Left ventricle myocardium inferior (tissue), 1 donor: Measurements from ENCODE around the gene BRPF1. TPM values are rescaled to one million over a fixed set of nuclear protein-coding genes. Genes with fewer than 3 reads are reported as not detected.

Experiments used
- DNase-seq: peaks from one replicate; pipeline ENCODE4 v3.0.0-alpha.2; 2020
- H3K27ac ChIP-seq: fragments of 200-600 bp; replicated peaks from 2 replicates; pipeline ENCODE4 v1.8.0; 2021
- H3K27me3 ChIP-seq: fragments of 200-600 bp; 2 replicates; pipeline ENCODE4 v1.8.0; 2021; ENCODE audit warnings: low read depth
- H3K36me3 ChIP-seq: fragments of 200-600 bp; 2 replicates; pipeline ENCODE4 v1.8.0; 2021
- H3K4me1 ChIP-seq: fragments of 200-600 bp; 2 replicates; pipeline ENCODE4 v1.8.0; 2021
- H3K4me3 ChIP-seq: fragments of 200-600 bp; 2 replicates; pipeline ENCODE4 v1.8.0; 2021; ENCODE audit warnings: mild to moderate bottlenecking, moderate library complexity
- H3K9me3 ChIP-seq: fragments of 200-600 bp; replicated peaks from 2 replicates; pipeline ENCODE4 v1.8.0; 2021
- intact Hi-C: fragments of 100-400 bp; cut with micrococcal nuclease; formaldehyde crosslinking; loops from one replicate; pipeline ENCODE4 v1.11.0; 2022
- total RNA-seq: library from RNA; stranded (reverse); fragmentation: NEBNext Ultra II Directional; extraction: Animal tissue kit (Norgen Biotek cat#: 25700); gene quantifications from one replicate; pipeline ENCODE4 v1.2.1, GENCODE V29; 2021
- TF ChIP-seq, protein P1 (sequence below): fragments of 200-600 bp; IDR thresholded peaks from 2 replicates; pipeline ENCODE4 v1.8.0; 2021; ENCODE audit warnings: antibody characterized with exemption, mild to moderate bottlenecking, borderline replicate concordance
- donor health status: DM: no; HTN: yes; CAD: no; lungs with severe emphysema.

Gene BRPF1
- total RNA-seq, 1 donor from 2014 or later, result 9.4 TPM

DNA sequence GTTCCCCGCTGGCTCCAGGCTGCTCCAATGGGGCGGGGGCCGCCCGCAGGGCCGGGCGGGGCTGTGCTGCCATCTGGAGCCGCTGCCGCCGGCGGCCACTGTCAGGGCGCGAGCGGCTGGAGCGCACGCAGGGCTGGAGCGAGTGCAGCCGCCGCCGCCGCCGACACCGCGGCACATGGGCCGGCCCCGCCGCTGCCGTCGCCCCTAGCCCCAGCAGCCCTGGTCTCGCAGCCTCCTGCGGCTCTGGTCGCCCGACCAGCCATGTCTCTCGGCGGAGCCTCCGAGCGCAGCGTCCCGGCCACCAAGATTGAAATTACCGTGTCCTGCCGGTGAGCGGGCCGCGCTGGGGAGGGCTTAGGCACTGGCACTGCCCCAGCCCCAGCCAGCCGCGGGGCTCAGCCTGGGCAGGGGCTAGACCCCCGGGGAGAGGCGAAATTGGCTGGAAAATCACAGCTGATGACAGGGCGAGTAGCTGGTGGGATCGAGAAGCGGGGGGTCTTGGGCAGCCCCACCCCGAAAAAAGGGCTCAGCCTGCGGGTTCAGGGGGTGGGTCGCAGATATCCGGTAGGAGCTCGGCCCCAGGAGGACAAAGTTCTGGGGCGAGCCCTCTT, 27.7 kb upstream of the BRPF1 start, which contains the start of gene CPNE9:
TSS of gene CPNE9 (plus strand) at position 98 of the 611 bp plus-strand sequence. CDS start at position 262, 164 bp downstream.
- peak within 1 kb of the TSS; percentile 59 for H3K4me3 ChIP-seq
- TF ChIP-seq, protein P1, sequence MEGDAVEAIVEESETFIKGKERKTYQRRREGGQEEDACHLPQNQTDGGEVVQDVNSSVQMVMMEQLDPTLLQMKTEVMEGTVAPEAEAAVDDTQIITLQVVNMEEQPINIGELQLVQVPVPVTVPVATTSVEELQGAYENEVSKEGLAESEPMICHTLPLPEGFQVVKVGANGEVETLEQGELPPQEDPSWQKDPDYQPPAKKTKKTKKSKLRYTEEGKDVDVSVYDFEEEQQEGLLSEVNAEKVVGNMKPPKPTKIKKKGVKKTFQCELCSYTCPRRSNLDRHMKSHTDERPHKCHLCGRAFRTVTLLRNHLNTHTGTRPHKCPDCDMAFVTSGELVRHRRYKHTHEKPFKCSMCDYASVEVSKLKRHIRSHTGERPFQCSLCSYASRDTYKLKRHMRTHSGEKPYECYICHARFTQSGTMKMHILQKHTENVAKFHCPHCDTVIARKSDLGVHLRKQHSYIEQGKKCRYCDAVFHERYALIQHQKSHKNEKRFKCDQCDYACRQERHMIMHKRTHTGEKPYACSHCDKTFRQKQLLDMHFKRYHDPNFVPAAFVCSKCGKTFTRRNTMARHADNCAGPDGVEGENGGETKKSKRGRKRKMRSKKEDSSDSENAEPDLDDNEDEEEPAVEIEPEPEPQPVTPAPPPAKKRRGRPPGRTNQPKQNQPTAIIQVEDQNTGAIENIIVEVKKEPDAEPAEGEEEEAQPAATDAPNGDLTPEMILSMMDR, result no peak

DNA sequence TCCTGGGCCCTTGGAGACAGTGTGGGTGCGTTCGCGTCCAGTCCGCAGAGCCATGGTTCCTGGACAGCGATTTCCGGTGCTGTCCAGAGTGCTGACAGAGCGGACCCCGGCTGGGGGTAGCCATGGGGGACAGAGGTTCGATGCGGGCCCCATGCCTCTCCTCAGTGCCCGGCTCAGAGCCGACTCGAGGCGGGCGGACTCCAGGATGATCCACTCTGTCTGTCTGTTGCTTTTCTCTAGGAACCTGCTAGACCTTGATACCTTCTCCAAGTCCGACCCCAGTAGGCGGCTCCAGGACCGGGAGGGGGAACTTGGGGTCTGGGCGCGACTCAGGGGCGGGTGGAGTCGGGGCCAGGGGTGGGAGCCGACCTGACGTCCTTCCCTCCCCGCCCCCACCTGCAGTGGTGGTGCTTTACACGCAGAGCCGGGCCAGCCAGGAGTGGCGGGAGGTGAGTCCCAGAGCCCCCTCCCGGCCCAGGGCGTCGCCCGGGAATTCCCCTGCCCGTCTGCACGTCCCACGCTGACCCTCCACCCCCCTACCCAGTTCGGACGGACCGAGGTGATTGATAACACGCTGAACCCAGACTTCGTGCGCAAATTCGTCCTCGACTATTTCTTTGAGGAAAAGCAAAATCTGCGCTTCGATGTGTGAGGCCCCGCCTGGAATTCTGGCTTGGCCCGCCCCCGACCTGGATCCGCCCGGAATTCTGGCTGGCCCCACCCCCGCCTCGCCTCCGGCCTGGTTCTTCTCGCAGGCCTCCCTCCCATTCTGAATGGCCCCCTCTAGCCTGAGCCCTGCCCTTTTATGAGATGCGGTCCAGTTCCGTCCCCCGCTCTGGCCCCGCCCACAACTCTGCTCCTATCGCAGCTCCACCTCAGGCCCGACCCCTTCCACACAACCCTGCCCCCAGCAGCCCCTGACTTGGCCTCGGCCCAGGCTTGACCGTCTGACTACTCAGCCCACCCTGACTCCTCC, 26.9 kb upstream of the BRPF1 start:
- Histone ChIP-seq H3K36me3 (peaks cover 35% of the 10 kb centered on the region), H3K4me1 (peaks cover 16% of the 10 kb centered on the region), H3K4me3 (peak overlapping the region; percentile 59), H3K27me3 (peaks cover 26% of the 10 kb centered on the region), H3K27ac (no peak overlapping the region), H3K9me3 (no peaks in the 10 kb centered on the region)
- TF ChIP-seq, protein P1, result no peak
- intact Hi-C loops, result no loop called here
- DNase-seq, result peak; percentile 29

More for the DNA sequence above, 27.7 kb upstream of the BRPF1 start, which contains the start of gene CPNE9:
- H3K9me3 ChIP-seq, result no peaks in the 10 kb centered on the region
- no peak within 1 kb of the TSS for H3K27ac ChIP-seq
- H3K4me1 ChIP-seq, result peaks cover 16% of the 10 kb centered on the region
- no peak for DNase-seq
- H3K36me3 ChIP-seq, result peaks cover 41% of the 10 kb centered on the region
- H3K27me3 ChIP-seq, result peaks cover 26% of the 10 kb centered on the region
- intact Hi-C loops, result no loop called here

DNA sequence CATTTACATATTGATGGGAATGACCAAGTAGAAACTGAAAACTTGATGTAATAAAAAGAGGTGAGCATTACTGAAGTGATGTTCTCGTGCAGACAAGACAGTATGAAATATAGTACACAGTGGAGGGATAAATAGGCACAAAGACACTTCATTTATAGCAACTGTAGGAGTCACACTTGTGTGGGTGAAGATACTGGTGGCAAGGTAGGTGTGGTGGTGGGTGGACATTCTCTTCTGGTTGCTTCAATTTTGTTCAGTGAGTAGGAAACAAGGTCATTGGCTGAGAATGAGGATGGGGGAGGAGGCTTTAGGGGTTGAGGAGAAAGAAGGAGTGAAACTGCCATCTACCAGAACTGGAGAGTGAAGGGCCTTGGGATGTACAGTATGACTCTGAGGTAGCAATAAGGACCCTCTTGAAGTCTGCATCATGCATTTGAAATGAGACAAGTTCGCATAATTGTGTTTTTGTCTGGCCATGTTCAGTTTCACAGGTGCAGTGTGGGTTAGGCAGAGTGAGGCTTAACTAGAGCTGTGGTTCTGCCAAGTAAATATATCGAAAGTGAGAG, 21.3 kb upstream of the BRPF1 start:
- H3K27me3 ChIP-seq, result peaks cover 8% of the 10 kb centered on the region
- H3K9me3 ChIP-seq, result no peaks in the 10 kb centered on the region
- no peak overlapping the region for H3K4me3 ChIP-seq
- H3K27ac ChIP-seq, result no peak overlapping the region
- no peaks in the 10 kb centered on the region for H3K4me1 ChIP-seq
- intact Hi-C loops, result no loop called here
- TF ChIP-seq, protein P1, result no peak
- no peaks in the 10 kb centered on the region for H3K36me3 ChIP-seq
- no peak for DNase-seq

DNA sequence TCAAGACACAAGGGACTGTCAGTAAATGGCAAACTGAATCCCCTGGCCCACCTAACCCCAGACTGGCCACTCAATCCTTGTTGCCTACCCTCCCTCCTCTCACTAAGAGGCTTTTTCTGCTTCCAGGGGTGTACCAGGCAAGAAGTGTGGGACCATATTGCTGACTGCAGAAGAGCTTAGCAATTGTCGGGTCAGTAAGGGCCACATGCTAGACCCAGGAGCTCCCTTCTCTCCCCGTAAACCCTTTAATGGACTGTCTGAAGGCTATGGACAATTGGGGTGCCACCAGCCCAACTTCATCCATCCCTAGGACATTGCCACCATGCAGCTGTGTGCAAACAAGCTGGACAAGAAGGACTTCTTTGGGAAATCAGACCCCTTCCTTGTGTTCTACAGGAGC, 19.1 kb upstream of the BRPF1 start:
- Histone ChIP-seq H3K4me3 (no peak overlapping the region), H3K9me3 (no peaks in the 10 kb centered on the region), H3K36me3 (no peaks in the 10 kb centered on the region), H3K4me1 (peaks cover 6% of the 10 kb centered on the region), H3K27me3 (no peaks in the 10 kb centered on the region), H3K27ac (no peak overlapping the region)
- intact Hi-C loops, result no loop called here
- TF ChIP-seq, protein P1, result no peak
- DNase-seq, result no peak

DNA sequence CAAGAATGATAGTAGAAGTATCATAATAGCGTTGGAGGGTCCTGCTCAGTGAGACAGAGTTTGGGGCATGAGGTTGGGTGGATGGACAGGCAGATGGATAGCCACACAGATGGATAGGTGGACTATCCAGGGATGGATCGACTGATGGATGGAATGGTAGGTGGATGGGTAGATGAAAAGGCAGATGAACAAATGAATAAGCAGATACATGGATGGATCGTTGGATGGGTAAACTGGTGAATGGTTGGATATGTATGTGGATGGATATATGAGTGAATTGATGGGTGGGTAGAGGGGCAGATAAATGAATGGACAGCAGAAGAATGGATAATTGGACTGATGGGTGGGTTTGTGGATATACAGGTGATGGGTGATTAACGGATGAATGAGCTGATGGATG, 18.4 kb upstream of the BRPF1 start:
- intact Hi-C loops, result no loop called here
- H3K9me3 ChIP-seq, result no peaks in the 10 kb centered on the region
- no peak overlapping the region for H3K27ac ChIP-seq
- TF ChIP-seq, protein P1, result no peak
- H3K4me1 ChIP-seq, result peaks cover 6% of the 10 kb centered on the region
- H3K36me3 ChIP-seq, result no peaks in the 10 kb centered on the region
- H3K4me3 ChIP-seq, result no peak overlapping the region
- DNase-seq, result no peak
- H3K27me3 ChIP-seq, result no peaks in the 10 kb centered on the region
